CD4-positive, alpha-beta T cell treated with Interleukin-6 at 100 ng/mL for 8 hours (primary cell): ENCODE data around the gene FGA.
A peak's percentile ranks its signal among the peaks of the same experiment; 100 is the strongest.

Source experiments
- DNase-seq: peaks from one replicate; pipeline ENCODE4 v3.0.0-alpha.2; 2020; ENCODE audit warnings: mixed read lengths, low spot score

The FGA gene

DNA sequence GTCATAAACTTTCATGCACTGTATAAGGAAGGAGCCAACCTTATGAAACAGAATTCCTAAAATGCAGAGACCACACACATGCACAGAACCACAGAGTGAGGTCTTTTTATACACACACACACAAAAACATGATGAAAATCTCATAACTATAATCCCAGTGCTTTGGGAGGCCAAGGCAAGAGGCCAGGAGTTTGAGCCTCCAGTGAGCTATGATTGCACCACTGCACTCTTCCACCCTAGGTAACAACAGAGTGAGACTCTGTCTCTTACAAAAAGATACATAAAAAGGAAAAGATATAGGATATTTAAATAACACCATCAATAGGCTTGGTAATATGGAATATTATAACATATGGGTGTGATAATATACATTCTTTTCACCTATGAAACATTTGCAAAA is 10.6 kb downstream of the FGA start:
- DNase-seq, result no peak

GRCh38 chr4:154578919-154579318 is 11.6 kb downstream of the FGA start:
- DNase-seq, result no peak

- DNase-seq, result no peak
Observed at GRCh38 chr4:154577324-154577723, 13.2 kb downstream of the FGA start.

GRCh38 chr4:154574311-154574710 is 16.2 kb downstream of the FGA start:
- no peak for DNase-seq

DNA sequence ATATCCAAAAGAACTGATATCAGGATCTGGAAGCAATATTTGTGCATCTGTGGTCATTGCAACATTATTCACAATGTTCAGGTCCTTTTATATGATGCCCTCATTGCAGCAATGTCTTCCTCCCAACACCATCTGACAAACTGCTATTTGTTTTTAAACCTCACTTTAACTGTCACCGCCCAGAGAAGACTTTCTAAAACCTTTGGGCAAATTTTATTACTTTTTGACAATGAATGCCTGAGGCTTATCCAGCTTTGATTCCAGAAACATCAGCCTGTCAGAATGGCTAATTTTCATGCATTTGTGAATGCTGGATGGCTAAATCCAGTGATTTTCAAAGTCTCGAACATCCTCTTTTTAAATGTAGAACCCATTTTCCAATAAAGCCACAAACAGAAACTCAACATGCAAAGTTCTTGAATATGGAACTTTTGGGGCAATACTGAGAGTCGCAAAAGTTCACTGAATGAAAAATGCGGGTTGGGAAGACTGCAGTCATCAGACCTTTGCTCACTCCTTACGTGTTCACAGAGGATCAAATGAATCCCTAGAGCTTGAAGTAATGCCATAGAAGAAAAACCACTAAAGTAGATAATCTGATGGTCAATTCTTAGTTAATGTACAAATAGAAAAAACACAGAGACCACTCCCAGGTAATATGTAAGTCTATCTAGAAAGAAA is 17.2 kb downstream of the FGA start:
- DNase-seq, result no peak

- DNase-seq, result no peak
Observed at GRCh38 chr4:154569584-154569983, 21.0 kb downstream of the FGA start.

DNA sequence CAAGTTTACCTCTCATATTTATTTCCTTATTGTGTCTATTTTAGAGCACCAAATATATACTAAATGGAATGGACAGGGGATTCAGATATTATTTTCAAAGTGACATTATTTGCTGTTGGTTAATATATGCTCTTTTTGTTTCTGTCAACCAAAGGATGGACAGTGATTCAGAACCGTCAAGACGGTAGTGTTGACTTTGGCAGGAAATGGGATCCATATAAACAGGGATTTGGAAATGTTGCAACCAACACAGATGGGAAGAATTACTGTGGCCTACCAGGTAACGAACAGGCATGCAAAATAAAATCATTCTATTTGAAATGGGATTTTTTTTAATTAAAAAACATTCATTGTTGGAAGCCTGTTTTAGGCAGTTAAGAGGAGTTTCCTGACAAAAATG is 21.5 kb downstream of the FGA start:
- no peak for DNase-seq

GRCh38 chr4:154566639-154567204 is 23.8 kb downstream of the FGA start:
- DNase-seq, result no peak

GRCh38 chr4:154565704-154566103 is 24.8 kb downstream of the FGA start:
- DNase-seq, result no peak

GRCh38 chr4:154564311-154564710 is 26.2 kb downstream of the FGA start:
- DNase-seq, result no peak

DNA sequence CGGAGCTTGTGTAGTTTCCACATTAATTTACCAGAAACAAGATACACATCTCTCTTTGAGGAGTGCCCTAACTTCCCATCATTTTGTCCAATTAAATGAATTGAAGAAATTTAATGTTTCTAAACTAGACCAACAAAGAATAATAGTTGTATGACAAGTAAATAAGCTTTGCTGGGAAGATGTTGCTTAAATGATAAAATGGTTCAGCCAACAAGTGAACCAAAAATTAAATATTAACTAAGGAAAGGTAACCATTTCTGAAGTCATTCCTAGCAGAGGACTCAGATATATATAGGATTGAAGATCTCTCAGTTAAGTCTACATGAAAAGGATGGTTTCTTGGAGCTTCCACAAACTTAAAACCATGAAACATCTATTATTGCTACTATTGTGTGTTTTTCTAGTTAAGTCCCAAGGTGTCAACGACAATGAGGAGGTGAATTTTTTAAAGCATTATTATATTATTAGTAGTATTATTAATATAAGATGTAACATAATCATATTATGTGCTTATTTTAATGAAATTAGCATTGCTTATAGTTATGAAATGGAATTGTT is 27.8 kb downstream of the FGA start, which contains the start of gene FGB:
FGB (plus strand) TSS at position 315 of the 558 bp plus-strand sequence; CDS start at position 323, 8 bp downstream.
- DNase-seq, result no peak

DNA sequence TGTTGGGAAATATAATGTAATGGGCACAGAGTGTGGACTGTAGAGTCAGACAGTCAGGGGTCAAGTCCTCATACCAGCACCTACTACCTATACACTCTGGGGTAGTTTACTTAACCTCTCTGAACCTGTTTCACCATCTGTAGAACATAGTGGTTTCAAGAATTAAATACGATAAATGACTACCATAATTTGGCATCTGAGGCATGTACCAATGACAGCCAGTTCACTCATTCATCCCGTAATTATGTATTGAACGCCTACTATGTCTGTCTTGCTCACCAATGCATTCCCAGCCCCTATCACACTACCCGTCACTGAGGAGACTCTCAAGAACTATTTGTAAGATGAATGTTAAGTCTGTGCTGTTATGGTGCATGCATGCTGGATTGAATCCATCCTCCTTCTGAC is 29.7 kb downstream of the FGA start:
- DNase-seq, result no peak

GRCh38 chr4:154560419-154560801 is 30.1 kb downstream of the FGA start:
- no peak for DNase-seq

DNA sequence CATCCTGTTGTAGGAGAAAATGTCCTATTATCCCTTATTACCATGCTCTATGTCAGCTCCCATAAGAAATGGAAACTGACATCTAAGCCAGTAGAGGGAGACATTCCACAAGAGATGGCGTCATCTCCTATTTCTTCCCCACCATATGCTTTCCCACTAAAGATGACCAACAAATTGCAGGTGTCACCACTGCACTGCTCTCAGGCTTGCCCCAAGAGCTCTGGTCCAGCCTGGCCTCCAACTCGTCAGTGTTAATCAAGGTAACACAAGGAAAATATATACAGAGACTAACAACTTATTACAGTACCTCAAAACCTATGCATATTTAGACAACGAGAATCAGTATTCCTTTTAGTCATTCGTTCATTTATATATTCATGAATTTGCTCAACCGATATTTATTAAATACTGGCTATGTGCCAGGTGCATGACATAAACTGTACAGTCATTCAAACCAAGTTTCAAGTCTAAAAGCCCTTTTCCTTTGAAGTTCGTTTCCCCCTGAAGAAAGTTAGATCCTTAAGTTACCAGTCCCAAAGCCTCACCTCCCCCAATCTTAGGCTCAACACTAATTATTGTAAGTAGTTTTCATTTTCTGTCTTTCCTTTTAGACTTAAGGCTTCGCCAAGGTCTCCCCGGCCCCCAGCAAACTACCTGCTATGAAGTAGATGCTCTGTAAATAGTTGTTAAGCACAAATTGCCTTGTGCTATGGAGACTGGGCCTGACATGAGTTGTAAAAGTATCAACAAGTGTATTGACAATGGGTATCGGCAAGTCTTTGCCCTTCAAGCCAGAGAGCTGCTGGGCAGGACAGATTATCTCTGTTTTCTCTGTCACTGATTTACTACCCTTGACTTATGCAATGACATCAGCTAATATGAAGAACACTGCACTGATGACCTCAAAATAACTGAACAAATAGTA is 30.8 kb downstream of the FGA start:
- DNase-seq, result no peak

GRCh38 chr4:154559141-154559493 is 31.4 kb downstream of the FGA start:
- no peak for DNase-seq

- DNase-seq, result peak; percentile 73
Observed at GRCh38 chr4:154551872-154552686, 38.5 kb downstream of the FGA start.

- DNase-seq, result peak; percentile 96
Observed at GRCh38 chr4:154549894-154550790, 40.4 kb downstream of the FGA start, which contains the start of gene PLRG1. PLRG1 (minus strand) TSS chr4:154550400; CDS start chr4:154550308, 92 bp downstream.

- DNase-seq, result no peak
Observed at GRCh38 chr4:154545689-154546088, 44.9 kb downstream of the FGA start.

DNA sequence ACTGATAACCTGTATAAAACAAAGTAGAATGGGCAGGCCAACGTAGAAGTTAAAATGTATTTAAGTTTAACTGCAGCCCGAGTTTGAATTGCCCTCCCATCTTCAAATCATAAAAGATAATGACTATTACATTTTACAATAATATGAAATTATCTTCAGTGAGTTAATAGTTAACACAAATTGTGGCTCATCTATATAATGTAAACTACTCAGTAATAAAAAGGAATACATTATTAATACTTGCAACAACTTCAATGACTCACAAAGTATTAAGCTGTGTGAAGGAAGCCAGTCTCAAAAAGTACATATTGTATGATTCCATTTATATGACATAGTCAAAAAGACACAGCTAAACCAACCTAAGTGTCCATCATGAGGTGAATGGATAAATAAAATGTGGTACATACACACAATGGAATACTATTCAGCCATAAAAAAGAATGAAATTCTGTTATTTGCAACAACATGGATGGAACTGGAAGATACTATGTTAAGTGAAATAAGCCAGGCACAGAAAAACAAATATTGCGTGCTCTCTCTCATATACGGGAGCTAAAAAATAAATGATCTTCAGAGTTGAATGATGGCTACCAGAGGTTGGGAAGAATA is 48.2 kb downstream of the FGA start:
- no peak for DNase-seq
